Mammary epithelial cell (primary cell): Measurements from ENCODE around the gene GCSH.

Experiments used
- EZH2 ChIP-seq: IDR thresholded peaks from 2 replicates; pipeline ENCODE4 v1.6.1; 2012; ENCODE audit warnings: low read length, inconsistent platforms, borderline replicate concordance
- TF ChIP-seq, protein P1 (sequence below), 2 donors: IDR thresholded peaks in 1 of 2; conservative IDR thresholded peaks in 1 of 2; 2 replicates each; pipeline ENCODE4 v1.5.1; 2011 to 2012; ENCODE audit warnings: inconsistent platforms in 2 of 2, low read length in 2 of 2, mild to moderate bottlenecking in 2 of 2, control low read depth in 1 of 2, low read depth in 1 of 2; ENCODE audit not compliant: insufficient read depth in 1 of 2; ENCODE audit errors: extremely low read depth in 1 of 2

DNA sequence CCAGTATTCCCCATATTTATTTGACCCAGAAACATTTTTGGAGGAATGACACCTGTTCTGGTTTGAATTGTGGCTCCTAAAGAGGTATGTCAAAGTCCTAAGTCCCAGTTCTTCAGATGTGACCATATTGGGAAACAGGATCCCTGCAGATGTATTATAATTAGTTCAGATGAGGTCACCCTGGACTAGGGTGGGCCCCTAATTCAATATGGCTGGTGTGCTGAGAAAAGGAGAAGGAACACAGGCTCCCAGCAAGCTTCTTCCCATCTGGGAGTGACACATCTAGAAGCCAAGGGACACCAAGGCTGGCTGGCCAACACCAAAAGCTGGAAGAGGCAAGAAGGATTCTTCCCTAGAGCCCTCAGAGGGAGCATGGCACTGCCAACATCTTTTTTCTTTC lies 3.8 kb upstream of the GCSH start:
- TF ChIP-seq, protein P1, sequence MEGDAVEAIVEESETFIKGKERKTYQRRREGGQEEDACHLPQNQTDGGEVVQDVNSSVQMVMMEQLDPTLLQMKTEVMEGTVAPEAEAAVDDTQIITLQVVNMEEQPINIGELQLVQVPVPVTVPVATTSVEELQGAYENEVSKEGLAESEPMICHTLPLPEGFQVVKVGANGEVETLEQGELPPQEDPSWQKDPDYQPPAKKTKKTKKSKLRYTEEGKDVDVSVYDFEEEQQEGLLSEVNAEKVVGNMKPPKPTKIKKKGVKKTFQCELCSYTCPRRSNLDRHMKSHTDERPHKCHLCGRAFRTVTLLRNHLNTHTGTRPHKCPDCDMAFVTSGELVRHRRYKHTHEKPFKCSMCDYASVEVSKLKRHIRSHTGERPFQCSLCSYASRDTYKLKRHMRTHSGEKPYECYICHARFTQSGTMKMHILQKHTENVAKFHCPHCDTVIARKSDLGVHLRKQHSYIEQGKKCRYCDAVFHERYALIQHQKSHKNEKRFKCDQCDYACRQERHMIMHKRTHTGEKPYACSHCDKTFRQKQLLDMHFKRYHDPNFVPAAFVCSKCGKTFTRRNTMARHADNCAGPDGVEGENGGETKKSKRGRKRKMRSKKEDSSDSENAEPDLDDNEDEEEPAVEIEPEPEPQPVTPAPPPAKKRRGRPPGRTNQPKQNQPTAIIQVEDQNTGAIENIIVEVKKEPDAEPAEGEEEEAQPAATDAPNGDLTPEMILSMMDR (conservative IDR thresholded peaks at IDR 0.05 in 1 of 2, IDR thresholded peaks at IDR 0.05 in 1 of 2; ENCODE audit: extremely low read depth in 1 of 2, insufficient read depth in 1 of 2, low read depth in 1 of 2, low read length in 2 of 2) = no peak
- no peak for TF ChIP-seq EZH2
